SJCRH30 (cell line): ENCODE results near the gene APELA. TPM values are rescaled to one million over a fixed set of nuclear protein-coding genes. Genes with fewer than 3 reads are reported as not detected.
A peak's percentile ranks its signal among the peaks of the same experiment; 100 is the strongest.
"Not testable (repeated sequence)": the region's sequence is repeated elsewhere in the genome, so short reads cannot be mapped to it uniquely, and the experiment has no call there.

Experiments used
- DNase-seq, 2 experiments: peaks; one replicate each; pipeline ENCODE4 v3.0.0-alpha.2; 2015 to 2020
- H3K27ac ChIP-seq: fragments of 250-450 bp; sonication (Bioruptor Pico); 2 replicates; pipeline ENCODE4 v1.5.1; 2020; ENCODE audit warnings: mild to moderate bottlenecking, moderate library complexity
- H3K27me3 ChIP-seq: fragments of 250-450 bp; sonication (Bioruptor Pico); 2 replicates; pipeline ENCODE4 v1.5.1; 2020; ENCODE audit warnings: mild to moderate bottlenecking, moderate library complexity
- H3K36me3 ChIP-seq: fragments of 250-450 bp; sonication (Bioruptor Pico); 2 replicates; pipeline ENCODE4 v1.5.1; 2020; ENCODE audit warnings: mild to moderate bottlenecking, moderate library complexity
- H3K4me1 ChIP-seq: fragments of 250-450 bp; sonication (Bioruptor Pico); 2 replicates; pipeline ENCODE4 v1.5.1; 2020; ENCODE audit warnings: mild to moderate bottlenecking, moderate library complexity
- H3K4me3 ChIP-seq: fragments of 250-450 bp; sonication (Bioruptor Pico); 2 replicates; pipeline ENCODE4 v1.5.1; 2020; ENCODE audit warnings: mild to moderate bottlenecking, moderate library complexity
- H3K9me3 ChIP-seq: fragments of 250-450 bp; sonication (Bioruptor Pico); replicated peaks from 2 replicates; pipeline ENCODE4 v1.5.1; 2020; ENCODE audit warnings: mild to moderate bottlenecking, moderate library complexity
- total RNA-seq: library from RNA; depleted of rRNA; stranded (reverse); fragments of >200 nt; shearing (Covaris generic); gene quantifications from 2 replicates; pipeline ENCODE4 v1.2.3, GENCODE V29; 2014

APELA gene
- total RNA-seq, 1 experiment from 2014 or later, result not detected

- Histone ChIP-seq H3K4me1 (no peaks in the 10 kb centered on the region), H3K4me3 (no peak overlapping the region), H3K9me3 (no peaks in the 10 kb centered on the region), H3K27me3 (no peaks in the 10 kb centered on the region), H3K27ac (no peak overlapping the region), H3K36me3 (no peaks in the 10 kb centered on the region)
- no peak for DNase-seq
These were observed 17.7 kb downstream of the APELA start for GRCh38 chr4:164894702-164895101.

DNA sequence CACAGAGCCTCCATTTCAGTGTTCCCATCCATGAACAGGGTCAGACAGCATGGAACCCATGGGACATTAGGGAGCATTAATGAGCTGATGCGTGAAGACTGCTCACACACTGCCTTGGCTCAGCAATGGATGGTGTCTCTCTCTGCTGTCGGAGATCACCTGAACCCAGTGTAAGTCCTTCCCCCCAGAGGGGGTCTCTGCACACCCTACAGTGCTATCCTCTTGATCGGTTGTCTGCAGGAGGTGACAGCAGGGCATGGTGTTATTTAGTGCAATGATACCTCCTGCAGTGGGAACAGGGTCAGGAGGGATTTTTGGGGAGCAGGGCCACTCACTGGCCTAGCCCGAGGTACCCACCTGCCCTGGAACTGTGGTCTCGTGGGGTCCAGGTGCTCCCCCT, 25.6 kb downstream of the APELA start:
- Histone ChIP-seq H3K36me3 (no peaks in the 10 kb centered on the region), H3K27me3 (no peaks in the 10 kb centered on the region), H3K4me1 (no peaks in the 10 kb centered on the region), H3K9me3 (no peaks in the 10 kb centered on the region), H3K27ac (no peak overlapping the region), H3K4me3 (no peak overlapping the region)
- no peak for DNase-seq

GRCh38 chr4:164904336-164904735, 27.4 kb downstream of the APELA start:
- no peak overlapping the region for H3K4me3 ChIP-seq
- H3K9me3 ChIP-seq, result no peaks in the 10 kb centered on the region
- peak; percentile 3 to 14 for DNase-seq
- H3K27ac ChIP-seq, result no peak overlapping the region
- H3K27me3 ChIP-seq, result no peaks in the 10 kb centered on the region
- H3K4me1 ChIP-seq, result no peaks in the 10 kb centered on the region
- H3K36me3 ChIP-seq, result no peaks in the 10 kb centered on the region

DNA sequence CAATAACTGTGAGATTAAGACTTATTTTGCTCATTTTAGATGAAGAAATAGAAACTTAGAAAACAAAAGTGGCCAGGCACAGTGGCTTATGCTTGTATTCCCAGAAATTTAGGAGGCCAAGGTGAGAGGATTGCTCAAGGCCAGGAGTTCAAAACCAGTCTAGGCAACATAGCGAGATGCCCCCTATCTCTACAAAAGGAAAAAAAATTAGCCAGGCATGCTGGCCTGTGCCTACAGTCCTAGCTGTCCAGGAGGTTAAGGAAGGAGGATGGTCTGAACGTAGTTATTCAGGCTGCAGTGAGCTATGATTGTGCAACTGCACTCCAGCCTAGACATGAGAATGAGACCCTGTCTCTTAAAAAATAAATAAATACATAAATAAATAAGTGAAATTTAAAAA, 28.0 kb downstream of the APELA start:
- Histone ChIP-seq H3K27me3 (no peaks in the 10 kb centered on the region), H3K36me3 (no peaks in the 10 kb centered on the region), H3K27ac (no peak overlapping the region), H3K9me3 (no peaks in the 10 kb centered on the region), H3K4me1 (no peaks in the 10 kb centered on the region), H3K4me3 (no peak overlapping the region)
- DNase-seq, result no peak

GRCh38 chr4:164906368-164906767, 29.4 kb downstream of the APELA start:
- H3K27ac ChIP-seq, result no peak overlapping the region
- no peak overlapping the region for H3K4me3 ChIP-seq
- H3K27me3 ChIP-seq, result no peaks in the 10 kb centered on the region
- no peak for DNase-seq
- no peaks in the 10 kb centered on the region for H3K4me1 ChIP-seq
- H3K36me3 ChIP-seq, result no peaks in the 10 kb centered on the region
- no peaks in the 10 kb centered on the region for H3K9me3 ChIP-seq

DNA sequence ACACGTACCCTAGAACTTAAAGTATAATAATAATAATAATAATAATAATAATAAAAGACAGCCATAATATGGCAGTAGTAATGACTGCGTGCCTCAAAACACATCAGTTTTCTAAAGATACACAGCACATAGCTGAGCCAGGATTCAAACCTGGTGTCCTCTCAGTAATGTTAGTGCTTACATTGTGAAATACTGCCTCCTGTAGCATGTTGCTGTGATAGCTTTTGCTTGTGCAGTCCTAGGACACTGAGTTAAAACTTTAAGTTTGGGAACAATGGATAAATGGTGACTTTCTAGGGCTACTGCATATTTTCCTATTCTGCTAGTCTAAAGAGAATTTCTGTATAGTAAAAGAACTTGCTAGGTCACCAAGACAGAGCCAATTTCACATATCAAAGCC, 36.5 kb downstream of the APELA start:
- H3K4me1 ChIP-seq, H3K27ac ChIP-seq, DNase-seq, H3K36me3 ChIP-seq, H3K4me3 ChIP-seq, H3K9me3 ChIP-seq, H3K27me3 ChIP-seq: not testable (repeated sequence)

DNA sequence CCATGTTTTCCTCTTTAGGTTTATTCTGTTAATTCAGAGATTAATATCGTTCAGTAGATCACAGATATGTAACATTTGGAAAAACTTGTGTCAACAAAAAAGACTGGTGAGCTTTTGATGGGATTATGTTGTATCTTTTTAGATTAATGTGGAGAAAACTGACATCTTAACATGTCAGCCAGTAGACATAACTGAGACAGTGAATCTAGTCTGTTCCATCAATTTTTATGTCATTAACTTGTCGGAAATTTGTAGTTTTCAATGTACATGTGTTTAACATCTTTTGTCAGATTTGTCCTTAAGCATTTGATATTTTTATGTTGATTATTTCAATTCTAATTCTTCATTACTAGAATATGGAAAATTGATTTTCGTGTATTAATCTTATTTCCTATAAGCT, 42.0 kb downstream of the APELA start:
- H3K4me3 ChIP-seq, result no peak overlapping the region
- no peaks in the 10 kb centered on the region for H3K27me3 ChIP-seq
- no peaks in the 10 kb centered on the region for H3K9me3 ChIP-seq
- H3K36me3 ChIP-seq, result no peaks in the 10 kb centered on the region
- no peak for DNase-seq
- no peak overlapping the region for H3K27ac ChIP-seq
- no peaks in the 10 kb centered on the region for H3K4me1 ChIP-seq

DNA sequence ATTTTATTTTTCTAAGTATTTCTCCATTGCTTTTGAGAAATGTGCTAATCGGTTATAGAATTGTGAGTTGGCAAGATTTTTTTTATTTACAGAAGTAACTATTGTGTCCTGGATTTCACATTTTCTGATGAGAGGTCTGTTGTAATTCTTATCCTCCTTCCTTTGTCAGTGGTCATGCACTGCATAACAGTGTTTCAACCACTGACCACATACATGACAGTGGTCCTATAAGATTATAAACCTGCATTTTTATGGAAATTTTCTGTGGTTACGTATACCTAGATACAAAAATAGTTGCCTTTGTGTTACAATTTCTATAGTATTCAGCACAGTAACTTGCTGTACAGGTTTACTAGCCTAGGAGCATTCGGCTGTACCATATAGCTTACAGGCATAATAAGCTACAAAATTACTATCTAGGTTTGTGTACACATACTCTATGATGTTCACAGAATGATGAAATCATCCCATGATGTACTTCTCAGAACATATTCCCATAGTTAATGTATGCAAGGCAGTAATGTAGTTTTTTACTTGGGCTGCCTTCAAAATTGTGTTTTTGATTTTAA, 47.8 kb downstream of the APELA start:
- Histone ChIP-seq H3K4me3 (no peak overlapping the region), H3K27ac (no peak overlapping the region), H3K27me3 (no peaks in the 10 kb centered on the region), H3K36me3 (no peaks in the 10 kb centered on the region), H3K9me3 (no peaks in the 10 kb centered on the region), H3K4me1 (no peaks in the 10 kb centered on the region)
- no peak for DNase-seq

GRCh38 chr4:164926301-164926700, 49.3 kb downstream of the APELA start:
- H3K4me1 ChIP-seq, result no peaks in the 10 kb centered on the region
- H3K27ac ChIP-seq, result no peak overlapping the region
- H3K4me3 ChIP-seq, result no peak overlapping the region
- H3K36me3 ChIP-seq, result no peaks in the 10 kb centered on the region
- no peak for DNase-seq
- no peaks in the 10 kb centered on the region for H3K27me3 ChIP-seq
- no peaks in the 10 kb centered on the region for H3K9me3 ChIP-seq

- H3K27ac ChIP-seq, H3K9me3 ChIP-seq, H3K27me3 ChIP-seq, H3K4me1 ChIP-seq, DNase-seq, H3K4me3 ChIP-seq, H3K36me3 ChIP-seq: not testable (repeated sequence)
These were observed 50.1 kb downstream of the APELA start for GRCh38 chr4:164927101-164927500.

DNA sequence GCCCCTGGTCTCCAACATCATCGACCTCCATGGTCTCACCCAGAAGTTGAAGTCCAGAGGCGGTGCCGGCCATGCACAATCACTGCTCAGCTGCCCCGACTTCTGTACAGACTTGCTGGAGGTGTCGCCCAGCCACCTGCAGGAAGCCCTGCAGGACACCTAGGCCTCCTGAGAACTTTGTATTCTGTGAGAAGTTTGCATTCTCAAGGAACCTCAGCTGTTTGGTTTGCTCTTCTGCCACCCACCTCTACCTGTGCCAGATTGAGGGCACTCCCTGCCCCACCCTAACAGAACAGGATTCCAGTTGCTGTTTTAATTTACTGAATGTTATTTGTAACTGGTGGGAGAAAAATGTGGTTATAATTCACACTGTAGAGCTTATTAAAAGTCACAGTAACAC, 53.7 kb downstream of the APELA start:
- DNase-seq, result no peak
- Histone ChIP-seq H3K4me3 (no peak overlapping the region), H3K36me3 (no peaks in the 10 kb centered on the region), H3K4me1 (peaks cover 6% of the 10 kb centered on the region), H3K27me3 (no peaks in the 10 kb centered on the region), H3K27ac (no peak overlapping the region), H3K9me3 (no peaks in the 10 kb centered on the region)

- no peaks in the 10 kb centered on the region for H3K27me3 ChIP-seq
- H3K4me3 ChIP-seq, result no peak overlapping the region
- DNase-seq, result peak in 1 of 2 experiments; percentile 19
- no peak overlapping the region for H3K27ac ChIP-seq
- H3K9me3 ChIP-seq, result no peaks in the 10 kb centered on the region
- no peaks in the 10 kb centered on the region for H3K36me3 ChIP-seq
- H3K4me1 ChIP-seq, result peaks cover 6% of the 10 kb centered on the region
These were observed 54.8 kb downstream of the APELA start for GRCh38 chr4:164931551-164932324.

DNA sequence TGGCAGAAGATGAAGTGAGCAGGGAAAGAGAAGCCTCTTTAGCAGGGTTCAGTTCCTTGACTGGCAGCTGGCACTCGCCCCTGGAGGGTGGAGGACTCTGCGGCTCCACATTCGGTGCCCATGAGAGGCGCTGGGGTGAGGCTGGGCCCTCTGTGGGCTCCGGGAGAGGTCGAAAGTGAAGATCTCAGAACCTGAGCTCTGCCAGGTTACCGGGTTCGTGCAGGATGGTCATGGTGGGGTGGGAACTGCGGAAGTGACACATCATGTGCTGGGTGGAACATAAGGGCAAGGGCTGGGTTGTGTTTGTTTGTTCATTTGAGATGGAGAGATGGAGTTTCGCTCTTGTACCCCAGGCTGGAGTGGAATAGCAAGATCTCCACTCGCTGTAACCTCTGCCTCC, 56.3 kb downstream of the APELA start:
- Histone ChIP-seq H3K9me3 (no peaks in the 10 kb centered on the region), H3K36me3 (no peaks in the 10 kb centered on the region), H3K27me3 (no peaks in the 10 kb centered on the region), H3K4me1 (peaks cover 6% of the 10 kb centered on the region), H3K4me3 (no peak overlapping the region), H3K27ac (no peak overlapping the region)
- DNase-seq, result no peak

DNA sequence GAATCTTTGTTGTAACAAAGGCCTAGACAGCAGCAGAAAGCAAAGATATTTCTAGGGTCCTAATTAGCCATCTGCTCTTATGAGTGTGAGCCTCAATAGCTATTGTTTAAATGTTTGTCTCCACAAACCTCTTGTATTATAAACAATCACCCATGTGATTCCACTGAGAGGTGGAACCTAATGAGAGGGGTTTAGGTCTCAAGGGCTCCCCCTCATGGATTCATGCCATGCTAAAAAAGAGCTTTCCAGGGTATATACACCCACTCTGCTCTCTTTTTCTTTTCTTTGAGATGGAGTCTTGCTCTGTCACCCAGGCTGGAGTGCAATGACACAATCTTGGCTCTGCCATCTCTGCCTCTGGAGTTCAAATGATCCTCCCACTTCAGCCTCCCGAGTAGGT, 58.4 kb downstream of the APELA start:
- Histone ChIP-seq H3K4me1 (peaks cover 6% of the 10 kb centered on the region), H3K36me3 (no peaks in the 10 kb centered on the region), H3K4me3 (no peak overlapping the region), H3K9me3 (no peaks in the 10 kb centered on the region), H3K27me3 (no peaks in the 10 kb centered on the region), H3K27ac (no peak overlapping the region)
- no peak for DNase-seq

GRCh38 chr4:164935865-164936606, 59.1 kb downstream of the APELA start:
- H3K9me3 ChIP-seq, H3K4me3 ChIP-seq, DNase-seq, H3K36me3 ChIP-seq, H3K27ac ChIP-seq, H3K4me1 ChIP-seq, H3K27me3 ChIP-seq: not testable (repeated sequence)
